ENCODE data around the gene TLX3. TPM values are rescaled to one million over a fixed set of nuclear protein-coding genes. Genes with fewer than 3 reads are reported as not detected.
"Not testable (repeated sequence)": the region's sequence is repeated elsewhere in the genome, so short reads cannot be mapped to it uniquely, and the experiment has no call there.

TLX3 gene
- total and polyA plus RNA-seq, 10 donors = not detected

DNA sequence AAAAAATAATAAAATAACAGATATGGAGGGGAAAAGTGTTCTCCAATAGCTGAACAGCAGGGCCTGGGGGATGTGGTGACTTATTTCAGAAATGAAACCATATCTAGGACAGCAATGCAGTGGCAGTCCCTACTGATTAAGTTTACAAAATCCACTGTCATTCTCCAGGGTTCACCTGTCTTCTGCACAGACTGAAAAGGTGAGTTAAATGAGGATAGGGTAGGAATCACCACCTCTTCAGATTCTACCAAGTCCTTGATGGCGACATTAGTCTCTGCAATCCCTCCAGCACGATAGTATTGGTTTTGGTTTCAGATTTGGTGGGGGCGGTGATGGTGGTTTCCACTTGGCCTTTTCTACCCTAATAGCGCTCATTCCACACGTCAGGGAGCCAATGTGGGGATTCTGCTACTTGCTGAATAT lies 46.3 kb downstream of the TLX3 start:
- DNase-seq = peak; percentile 4
- H3K4me1 ChIP-seq = no peaks in the 10 kb centered on the region
- TF ChIP-seq, protein P1, sequence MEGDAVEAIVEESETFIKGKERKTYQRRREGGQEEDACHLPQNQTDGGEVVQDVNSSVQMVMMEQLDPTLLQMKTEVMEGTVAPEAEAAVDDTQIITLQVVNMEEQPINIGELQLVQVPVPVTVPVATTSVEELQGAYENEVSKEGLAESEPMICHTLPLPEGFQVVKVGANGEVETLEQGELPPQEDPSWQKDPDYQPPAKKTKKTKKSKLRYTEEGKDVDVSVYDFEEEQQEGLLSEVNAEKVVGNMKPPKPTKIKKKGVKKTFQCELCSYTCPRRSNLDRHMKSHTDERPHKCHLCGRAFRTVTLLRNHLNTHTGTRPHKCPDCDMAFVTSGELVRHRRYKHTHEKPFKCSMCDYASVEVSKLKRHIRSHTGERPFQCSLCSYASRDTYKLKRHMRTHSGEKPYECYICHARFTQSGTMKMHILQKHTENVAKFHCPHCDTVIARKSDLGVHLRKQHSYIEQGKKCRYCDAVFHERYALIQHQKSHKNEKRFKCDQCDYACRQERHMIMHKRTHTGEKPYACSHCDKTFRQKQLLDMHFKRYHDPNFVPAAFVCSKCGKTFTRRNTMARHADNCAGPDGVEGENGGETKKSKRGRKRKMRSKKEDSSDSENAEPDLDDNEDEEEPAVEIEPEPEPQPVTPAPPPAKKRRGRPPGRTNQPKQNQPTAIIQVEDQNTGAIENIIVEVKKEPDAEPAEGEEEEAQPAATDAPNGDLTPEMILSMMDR (IDR thresholded peaks at IDR 0.05 in 8 of 11, conservative IDR thresholded peaks at IDR 0.05 in 3 of 11) = no peak
- TF ChIP-seq POLR2AphosphoS5 (IDR thresholded peaks at IDR 0.05) (no peak), POLR2A (IDR thresholded peaks at IDR 0.05) (no peak)

DNA sequence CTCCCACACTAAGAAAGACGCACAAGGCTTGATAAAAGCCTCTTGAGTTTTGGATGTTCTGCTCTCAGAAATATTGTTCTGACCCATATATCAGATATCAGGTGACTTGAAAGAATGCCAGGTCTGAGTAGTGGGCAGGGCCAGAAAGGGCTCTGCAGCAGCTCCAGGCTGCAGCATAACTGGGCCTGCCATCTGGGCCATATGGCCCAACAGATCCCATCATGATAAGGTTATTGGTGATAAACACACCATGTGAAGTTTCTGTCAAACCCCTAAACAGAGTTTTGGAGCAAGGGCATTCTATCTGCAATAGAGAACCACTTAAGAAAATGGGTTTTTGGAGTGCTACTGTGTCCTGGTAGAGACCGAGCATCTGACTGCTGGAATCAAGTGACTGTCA lies 48.8 kb downstream of the TLX3 start:
- H3K9me3 ChIP-seq = no peaks in the 10 kb centered on the region
- TF ChIP-seq, protein P1 (IDR thresholded peaks at IDR 0.05 in 8 of 11, conservative IDR thresholded peaks at IDR 0.05 in 3 of 11) = no peak
- no peak for TF ChIP-seq POLR2A (IDR thresholded peaks at IDR 0.05)
- TF ChIP-seq POLR2AphosphoS5 (IDR thresholded peaks at IDR 0.05) = no peak
- 89 to 100% (median 92%) methylated on average over 2 of the region's 2 CpGs for WGBS, 5 donors
- no peaks in the 10 kb centered on the region for H3K4me1 ChIP-seq
- H3K27ac ChIP-seq = no peak overlapping the region
- no peaks in the 10 kb centered on the region for H3K36me3 ChIP-seq
- no peaks in the 10 kb centered on the region for H3K27me3 ChIP-seq (replicated peaks in 1 of 7)
- DNase-seq = peak; percentile 1
- H3K4me3 ChIP-seq = no peak overlapping the region
- intact Hi-C loops (cut with DNase I; ENCODE audit: low total_unique reads) = no loop called here

More for the DNA sequence above, 46.3 kb downstream of the TLX3 start:
- no peaks in the 10 kb centered on the region for H3K27me3 ChIP-seq (replicated peaks in 1 of 7)
- H3K36me3 ChIP-seq = no peaks in the 10 kb centered on the region
- no peaks in the 10 kb centered on the region for H3K9me3 ChIP-seq
- peak overlapping the region in 2 of 8 donors; percentile 0 to 4 for H3K27ac ChIP-seq
- intact Hi-C loops (cut with DNase I; ENCODE audit: low total_unique reads) = no loop called here
- H3K4me3 ChIP-seq = peak overlapping the region in 1 of 8 donors; percentile 56
- 66 to 75% (median 70%) methylated on average over 5 of the region's 5 CpGs for WGBS, 5 donors

DNA sequence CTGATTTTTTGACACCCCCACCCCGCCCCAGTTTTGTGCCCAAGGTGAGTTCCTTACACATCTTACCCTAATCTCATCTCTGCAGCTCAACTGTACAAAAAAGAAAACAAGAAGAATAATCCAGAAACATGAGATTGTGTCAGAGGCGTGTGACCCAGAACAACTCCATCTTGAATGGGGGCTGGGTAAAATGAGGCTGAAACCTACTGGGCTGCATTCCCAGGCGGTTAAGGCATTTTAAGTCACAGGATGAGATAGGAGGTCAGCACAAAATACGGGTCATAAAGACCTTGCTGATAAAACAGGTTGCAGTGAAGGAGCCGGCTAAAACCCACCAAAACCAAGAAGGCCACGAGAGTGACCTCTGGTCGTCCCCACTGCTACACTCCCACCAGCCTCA lies 52.1 kb downstream of the TLX3 start:
- intact Hi-C loops (cut with DNase I; ENCODE audit: low total_unique reads); H3K9me3 ChIP-seq; H3K4me3 ChIP-seq; H3K27ac ChIP-seq; H3K4me1 ChIP-seq; H3K36me3 ChIP-seq: not testable (repeated sequence)
- 78 to 84% (median 79%) methylated on average over 7 of the region's 7 CpGs for WGBS, 5 donors
- DNase-seq = peak; percentile 3
- H3K27me3 ChIP-seq (replicated peaks in 1 of 7) = peaks cover 0 to 21% (median 4%) of the 10 kb centered on the region in 7 donors

Small RNA genes within 50 kb of the gene (small RNA-seq; reads per million reads assigned to genes)
- 0 reads per million in 4 donors for gene AC091980.1
- gene RN7SL339P = 0 reads per million in 4 donors

Other genes with a start within 250 kb of the TLX3 start
- 100 to 1,000 TPM; 441 to 681 (median 572) TPM for gene NPM1, start 78.6 kb downstream of the TLX3 start, total RNA-seq
- gene NPM1, start 78.6 kb downstream of the TLX3 start, polyA plus RNA-seq = 1,000 to 10,000 TPM; 1,521 to 2,472 (median 2,090) TPM
- gene FGF18, start 110.4 kb downstream of the TLX3 start, total RNA-seq = under 1 TPM in 6 of 7 donors, not detected in 1; 0.22 to 0.74 (median 0.33) TPM
- gene FGF18, start 110.4 kb downstream of the TLX3 start, polyA plus RNA-seq = under 1 TPM; 0.32 to 0.74 (median 0.33) TPM